Breast epithelium (tissue), 4 donors: Measurements from ENCODE around the gene RNF123. TPM values are rescaled to one million over a fixed set of nuclear protein-coding genes. Genes with fewer than 3 reads are reported as not detected.

Experiments
- DNase-seq, 2 donors: peaks; one replicate each; pipeline ENCODE4 v3.0.0-alpha.2; 2019; ENCODE audit warnings: low spot score in 2 of 2
- H3K27ac ChIP-seq, 2 donors: fragments of 200-600 bp; sonication (generic) in 1 of 2; one replicate each; pipeline ENCODE4 v1.5.1; 2016 to 2019; ENCODE audit warnings: mild to moderate bottlenecking in 1 of 2
- H3K27me3 ChIP-seq, 2 donors: fragments of 200-600 bp; sonication (generic) in 1 of 2; one replicate each; pipeline versions ENCODE4 v1.5.1 to v1.6.0; 2017 to 2019; ENCODE audit warnings: control low read depth in 1 of 2, mild to moderate bottlenecking in 1 of 2
- H3K36me3 ChIP-seq: fragments of 200-600 bp; one replicate; pipeline ENCODE4 v1.5.1; 2019
- H3K4me1 ChIP-seq, 2 donors: fragments of 200-600 bp; sonication (generic); one replicate each; pipeline ENCODE4 v1.5.1; 2016 to 2019; ENCODE audit warnings: control low read depth in 1 of 2
- H3K4me3 ChIP-seq, 3 donors: fragments of 200-600 bp; sonication (generic); 1 replicate in 2 of 3; 2 replicates in 1 of 3; pipeline ENCODE4 v1.5.1; 2016 to 2019; ENCODE audit warnings: mild to moderate bottlenecking in 3 of 3, moderate library complexity in 2 of 3
- H3K9me3 ChIP-seq, 2 donors: fragments of 200-600 bp; sonication (generic) in 1 of 2; one replicate each; pipeline ENCODE4 v1.5.1; 2016 to 2019; ENCODE audit warnings: control low read depth in 1 of 2
- POLR2A ChIP-seq: fragments of 450-650 bp; IDR thresholded peaks from one replicate; pipeline ENCODE4 v1.6.1; 2016; ENCODE audit warnings: antibody characterized with exemption, mild to moderate bottlenecking, moderate library complexity
- POLR2AphosphoS5 ChIP-seq, 3 donors: sonication (generic); formaldehyde crosslinking; IDR thresholded peaks; one replicate each; pipeline ENCODE4 v1.6.1; 2017; ENCODE audit warnings: antibody characterized with exemption in 3 of 3
- intact Hi-C: fragments of 100-400 bp; cut with DNase I; formaldehyde crosslinking; loops from one replicate; pipeline ENCODE4 v1.15.1; 2023; ENCODE audit warnings: low total_unique reads
- total RNA-seq, 3 donors: library from RNA; depleted of rRNA; stranded (reverse); fragments of >200 nt; gene quantifications; one replicate each; pipeline ENCODE4 v1.1.0, GENCODE V29; 2016
- TF ChIP-seq, protein P1 (sequence below), 3 donors: fragments of 450-650 bp; IDR thresholded peaks; one replicate each; pipeline ENCODE4 v1.5.1; 2016 to 2017; ENCODE audit warnings: antibody characterized with exemption in 3 of 3, mild to moderate bottlenecking in 3 of 3, moderate library complexity in 3 of 3

Gene RNF123
- total RNA-seq, 3 donors from 2014 or later = 22.1 to 29.8 (median 26.2) TPM

DNA sequence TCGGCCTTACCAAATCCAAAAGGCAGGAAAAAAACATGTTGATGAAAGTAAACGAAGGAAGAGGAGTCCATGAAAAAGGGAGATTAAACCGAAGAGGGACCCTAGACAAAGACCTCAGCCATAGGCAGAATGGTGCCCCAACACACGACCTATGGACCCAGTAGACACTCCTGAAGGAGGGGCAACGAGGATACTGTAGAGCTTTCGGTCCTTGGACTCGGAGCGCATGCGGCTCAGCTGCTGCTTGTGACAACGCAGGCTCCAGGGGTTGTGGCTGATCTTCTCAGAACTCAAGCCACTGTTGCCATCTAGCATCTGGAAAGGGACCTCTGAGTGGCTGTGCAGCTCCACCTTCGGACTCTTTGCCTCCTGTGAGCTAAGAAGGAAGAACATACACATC lies 43.2 kb downstream of the RNF123 start:
- Histone ChIP-seq H3K9me3 (no peaks in the 10 kb centered on the region), H3K36me3 (no peaks in the 10 kb centered on the region), H3K27me3 (no peaks in the 10 kb centered on the region), H3K27ac (no peak overlapping the region), H3K4me3 (no peak overlapping the region), H3K4me1 (no peaks in the 10 kb centered on the region)
- TF ChIP-seq POLR2AphosphoS5 (IDR thresholded peaks at IDR 0.05) = no peak
- TF ChIP-seq, protein P1, sequence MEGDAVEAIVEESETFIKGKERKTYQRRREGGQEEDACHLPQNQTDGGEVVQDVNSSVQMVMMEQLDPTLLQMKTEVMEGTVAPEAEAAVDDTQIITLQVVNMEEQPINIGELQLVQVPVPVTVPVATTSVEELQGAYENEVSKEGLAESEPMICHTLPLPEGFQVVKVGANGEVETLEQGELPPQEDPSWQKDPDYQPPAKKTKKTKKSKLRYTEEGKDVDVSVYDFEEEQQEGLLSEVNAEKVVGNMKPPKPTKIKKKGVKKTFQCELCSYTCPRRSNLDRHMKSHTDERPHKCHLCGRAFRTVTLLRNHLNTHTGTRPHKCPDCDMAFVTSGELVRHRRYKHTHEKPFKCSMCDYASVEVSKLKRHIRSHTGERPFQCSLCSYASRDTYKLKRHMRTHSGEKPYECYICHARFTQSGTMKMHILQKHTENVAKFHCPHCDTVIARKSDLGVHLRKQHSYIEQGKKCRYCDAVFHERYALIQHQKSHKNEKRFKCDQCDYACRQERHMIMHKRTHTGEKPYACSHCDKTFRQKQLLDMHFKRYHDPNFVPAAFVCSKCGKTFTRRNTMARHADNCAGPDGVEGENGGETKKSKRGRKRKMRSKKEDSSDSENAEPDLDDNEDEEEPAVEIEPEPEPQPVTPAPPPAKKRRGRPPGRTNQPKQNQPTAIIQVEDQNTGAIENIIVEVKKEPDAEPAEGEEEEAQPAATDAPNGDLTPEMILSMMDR (IDR thresholded peaks at IDR 0.05) = no peak
- no peak for TF ChIP-seq POLR2A
- DNase-seq = no peak
- intact Hi-C loops = no loop called here

DNA sequence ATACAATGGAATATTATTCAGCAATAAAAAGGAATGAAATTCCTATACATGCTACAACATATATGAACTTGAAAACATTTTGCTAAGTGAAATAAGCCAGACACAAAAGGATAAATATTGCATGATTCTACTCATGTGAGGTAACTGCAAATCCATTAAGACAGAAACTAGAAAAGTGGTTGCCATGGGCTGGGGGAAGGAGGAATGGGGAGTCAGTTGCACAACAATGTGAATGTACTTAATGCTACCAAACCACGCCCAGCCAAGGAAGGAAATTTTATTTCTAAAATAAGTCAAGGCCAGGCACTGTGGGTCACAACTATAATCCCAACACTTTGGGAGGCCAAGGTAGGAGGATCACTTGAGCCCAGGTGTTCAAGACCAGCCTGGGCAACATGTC lies 44.2 kb downstream of the RNF123 start:
- H3K9me3 ChIP-seq = no peaks in the 10 kb centered on the region
- H3K4me1 ChIP-seq = no peaks in the 10 kb centered on the region
- H3K27ac ChIP-seq = no peak overlapping the region
- no peak overlapping the region for H3K4me3 ChIP-seq
- intact Hi-C loops = no loop called here
- no peaks in the 10 kb centered on the region for H3K36me3 ChIP-seq
- no peak for DNase-seq
- H3K27me3 ChIP-seq = no peaks in the 10 kb centered on the region
- TF ChIP-seq POLR2A (no peak), POLR2AphosphoS5 (IDR thresholded peaks at IDR 0.05) (no peak)
- TF ChIP-seq, protein P1 (IDR thresholded peaks at IDR 0.05) = no peak

DNA sequence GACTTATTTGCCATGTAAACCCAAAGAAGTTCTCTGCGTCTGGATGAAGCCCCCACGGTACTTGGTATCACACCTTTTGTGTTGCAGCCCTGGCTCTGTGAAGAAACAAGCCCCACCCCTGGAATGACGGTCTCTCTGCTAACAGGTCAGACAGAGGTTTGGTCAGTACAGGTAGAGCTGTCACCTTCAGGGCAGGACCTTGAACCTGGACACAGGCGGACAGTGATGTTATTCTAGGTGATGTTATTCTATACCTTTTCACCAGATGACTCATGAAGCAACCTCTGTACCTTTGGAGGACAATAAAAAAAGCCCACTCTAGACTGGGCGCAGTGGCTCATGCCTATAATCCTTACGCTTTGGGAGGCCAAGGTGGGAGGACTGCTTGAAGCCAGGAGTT lies 45.4 kb downstream of the RNF123 start:
- Histone ChIP-seq H3K9me3 (no peaks in the 10 kb centered on the region), H3K27me3 (no peaks in the 10 kb centered on the region), H3K4me3 (no peak overlapping the region), H3K36me3 (no peaks in the 10 kb centered on the region), H3K27ac (no peak overlapping the region), H3K4me1 (no peaks in the 10 kb centered on the region)
- TF ChIP-seq, protein P1 (IDR thresholded peaks at IDR 0.05) = no peak
- TF ChIP-seq POLR2AphosphoS5 (IDR thresholded peaks at IDR 0.05) = no peak
- no peak for TF ChIP-seq POLR2A
- DNase-seq = no peak
- intact Hi-C loops = loop anchor here (1.0 to 5.0 kb wide), 2 partner anchors 20 to 362 kb away; no protein-coding TSS in a partner anchor

DNA sequence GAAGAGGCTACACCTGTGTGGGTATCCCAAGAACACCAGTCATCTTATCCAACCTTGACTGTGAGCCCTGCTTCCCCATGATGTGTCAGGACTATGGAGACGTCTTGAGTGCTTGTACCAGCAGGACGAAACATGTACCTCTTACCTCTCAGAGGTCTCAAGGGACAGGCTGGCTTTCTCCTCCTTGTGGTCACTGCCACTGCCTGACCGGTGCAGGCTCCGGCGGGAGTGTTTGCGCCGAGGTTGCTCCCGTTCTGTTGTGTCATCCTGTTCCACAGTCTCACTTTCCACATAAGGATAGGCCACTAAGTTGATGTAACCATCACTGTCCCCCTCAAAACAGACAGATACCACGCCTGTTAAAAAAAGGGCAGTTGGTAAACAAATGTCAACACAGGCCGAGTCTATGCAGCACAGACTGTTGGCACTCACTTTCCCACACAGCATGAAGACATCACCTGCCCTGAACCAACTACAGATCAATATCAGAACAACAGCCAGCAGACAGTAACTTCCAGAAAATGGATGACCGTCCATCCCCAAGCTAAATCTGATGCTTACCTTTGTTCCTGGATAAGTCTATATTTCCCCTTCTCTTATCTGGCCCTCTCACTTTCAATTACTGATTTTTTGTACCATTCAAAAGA lies 48.8 kb downstream of the RNF123 start:
- intact Hi-C loops = loop anchor here (5.0 kb wide), 1 partner anchor 366 kb away; no protein-coding TSS in a partner anchor
- no peaks in the 10 kb centered on the region for H3K36me3 ChIP-seq
- no peak overlapping the region for H3K4me3 ChIP-seq
- no peaks in the 10 kb centered on the region for H3K9me3 ChIP-seq
- no peaks in the 10 kb centered on the region for H3K27me3 ChIP-seq
- no peak for DNase-seq
- H3K4me1 ChIP-seq = no peaks in the 10 kb centered on the region
- no peak overlapping the region for H3K27ac ChIP-seq
- TF ChIP-seq POLR2A = no peak
- TF ChIP-seq, protein P1 (IDR thresholded peaks at IDR 0.05) = no peak
- no peak for TF ChIP-seq POLR2AphosphoS5 (IDR thresholded peaks at IDR 0.05)

DNA sequence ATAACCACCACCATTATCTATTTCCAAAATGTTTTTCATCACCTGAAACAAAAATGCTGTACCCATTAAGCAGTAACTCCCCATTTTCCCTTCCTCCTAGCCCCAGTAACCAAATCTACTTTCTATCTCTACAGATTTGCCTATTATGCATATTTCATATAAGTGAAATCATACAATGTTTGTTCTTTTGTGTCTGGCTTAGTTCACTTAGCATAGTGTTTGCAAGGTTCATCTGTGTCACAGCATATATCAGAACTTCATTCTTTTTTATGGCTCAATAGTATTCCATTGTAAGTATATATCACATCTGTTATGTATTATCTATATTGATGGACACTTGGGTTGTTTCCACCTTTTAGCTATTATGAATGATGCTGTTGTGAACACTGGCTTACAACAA lies 51.1 kb downstream of the RNF123 start:
- H3K4me3 ChIP-seq = no peak overlapping the region
- H3K36me3 ChIP-seq = no peaks in the 10 kb centered on the region
- no peak overlapping the region for H3K27ac ChIP-seq
- TF ChIP-seq POLR2A = no peak
- TF ChIP-seq, protein P1 (IDR thresholded peaks at IDR 0.05) = no peak
- no peak for TF ChIP-seq POLR2AphosphoS5 (IDR thresholded peaks at IDR 0.05)
- intact Hi-C loops = no loop called here
- H3K4me1 ChIP-seq = no peaks in the 10 kb centered on the region
- no peaks in the 10 kb centered on the region for H3K27me3 ChIP-seq
- no peak for DNase-seq
- no peaks in the 10 kb centered on the region for H3K9me3 ChIP-seq
